ENCODE data around the gene ZBTB7C. TPM values are rescaled to one million over a fixed set of nuclear protein-coding genes. Genes with fewer than 3 reads are reported as not detected.
A peak's percentile ranks its signal among the peaks of the same experiment; 100 is the strongest.

ZBTB7C gene
- total RNA-seq, 4 donors from 2014 or later: 5.0 to 14.1 (median 13.3) TPM

DNA sequence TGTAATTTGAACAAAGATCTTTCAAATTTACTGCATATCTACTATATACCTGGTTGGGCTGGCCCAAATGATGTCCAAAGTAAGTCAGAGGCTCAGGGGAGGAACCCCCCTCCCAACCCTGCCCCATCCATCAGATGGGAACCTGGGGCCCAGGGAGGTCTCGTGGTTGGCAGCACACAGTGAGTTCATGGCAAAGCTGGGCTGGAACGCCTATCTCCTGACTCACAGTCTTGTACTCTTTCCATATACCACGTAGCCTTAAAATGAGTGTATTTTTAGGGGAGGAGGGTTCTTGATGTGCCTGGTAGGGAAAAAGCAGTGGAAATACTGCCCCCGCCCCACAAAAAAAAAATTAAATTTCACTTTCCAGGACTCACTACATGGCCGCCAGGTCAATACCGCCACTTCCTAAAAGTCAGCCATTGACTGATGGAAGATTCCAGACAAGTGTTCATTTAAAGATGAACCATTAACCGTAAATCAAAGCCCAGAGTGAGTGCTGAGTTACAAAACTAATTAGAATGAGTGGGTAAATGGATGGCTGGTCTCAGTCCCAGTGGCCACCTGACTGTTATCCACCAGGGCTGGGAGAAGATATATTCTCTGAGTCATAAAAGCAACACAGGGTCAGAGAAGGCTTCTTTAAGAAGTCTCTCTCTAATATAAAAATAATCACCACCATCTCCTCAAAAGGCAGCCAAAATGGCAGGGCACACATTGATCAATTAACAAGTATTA is 80.5 kb downstream of the ZBTB7C start:
- no peak for DNase-seq (ENCODE audit: low spot score)
- peak; percentile 46 for ATAC-seq (ENCODE audit: low FRiP score)
- TF ChIP-seq, protein P1, sequence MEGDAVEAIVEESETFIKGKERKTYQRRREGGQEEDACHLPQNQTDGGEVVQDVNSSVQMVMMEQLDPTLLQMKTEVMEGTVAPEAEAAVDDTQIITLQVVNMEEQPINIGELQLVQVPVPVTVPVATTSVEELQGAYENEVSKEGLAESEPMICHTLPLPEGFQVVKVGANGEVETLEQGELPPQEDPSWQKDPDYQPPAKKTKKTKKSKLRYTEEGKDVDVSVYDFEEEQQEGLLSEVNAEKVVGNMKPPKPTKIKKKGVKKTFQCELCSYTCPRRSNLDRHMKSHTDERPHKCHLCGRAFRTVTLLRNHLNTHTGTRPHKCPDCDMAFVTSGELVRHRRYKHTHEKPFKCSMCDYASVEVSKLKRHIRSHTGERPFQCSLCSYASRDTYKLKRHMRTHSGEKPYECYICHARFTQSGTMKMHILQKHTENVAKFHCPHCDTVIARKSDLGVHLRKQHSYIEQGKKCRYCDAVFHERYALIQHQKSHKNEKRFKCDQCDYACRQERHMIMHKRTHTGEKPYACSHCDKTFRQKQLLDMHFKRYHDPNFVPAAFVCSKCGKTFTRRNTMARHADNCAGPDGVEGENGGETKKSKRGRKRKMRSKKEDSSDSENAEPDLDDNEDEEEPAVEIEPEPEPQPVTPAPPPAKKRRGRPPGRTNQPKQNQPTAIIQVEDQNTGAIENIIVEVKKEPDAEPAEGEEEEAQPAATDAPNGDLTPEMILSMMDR (IDR thresholded peaks at IDR 0.05): no peak

- peak; percentile 39 for ATAC-seq (ENCODE audit: low FRiP score)
- TF ChIP-seq, protein P1 (IDR thresholded peaks at IDR 0.05): no peak
- DNase-seq (ENCODE audit: low spot score): no peak
Measured at GRCh38 chr18:48326901-48327675, 82.1 kb downstream of the ZBTB7C start.

- TF ChIP-seq, protein P1 (IDR thresholded peaks at IDR 0.05): no peak
- DNase-seq (ENCODE audit: low spot score) (no peak), ATAC-seq (ENCODE audit: low FRiP score) (no peak)
Measured at GRCh38 chr18:48325115-48325665, 84.0 kb downstream of the ZBTB7C start.

GRCh38 chr18:48324651-48325050 is 84.5 kb downstream of the ZBTB7C start:
- TF ChIP-seq, protein P1 (IDR thresholded peaks at IDR 0.05): no peak
- ATAC-seq (ENCODE audit: low FRiP score) (no peak), DNase-seq (ENCODE audit: low spot score) (no peak)

- ATAC-seq (ENCODE audit: low FRiP score): no peak
- no peak for DNase-seq (ENCODE audit: low spot score)
- TF ChIP-seq, protein P1 (IDR thresholded peaks at IDR 0.05): no peak
Measured at GRCh38 chr18:48323151-48323550, 86.0 kb downstream of the ZBTB7C start.

GRCh38 chr18:48321536-48321935 is 87.6 kb downstream of the ZBTB7C start:
- TF ChIP-seq, protein P1 (IDR thresholded peaks at IDR 0.05): no peak
- DNase-seq (ENCODE audit: low spot score): no peak
- no peak for ATAC-seq (ENCODE audit: low FRiP score)
